ENCODE results near the gene HSPA2.
A peak's percentile ranks its signal among the peaks of the same experiment; 100 is the strongest.

HSPA2 gene

GRCh38 chr14:64502456-64502855, 38.1 kb upstream of the HSPA2 start:
- DNase-seq (ENCODE audit: low spot score) = no peak
- TF ChIP-seq, protein P1, sequence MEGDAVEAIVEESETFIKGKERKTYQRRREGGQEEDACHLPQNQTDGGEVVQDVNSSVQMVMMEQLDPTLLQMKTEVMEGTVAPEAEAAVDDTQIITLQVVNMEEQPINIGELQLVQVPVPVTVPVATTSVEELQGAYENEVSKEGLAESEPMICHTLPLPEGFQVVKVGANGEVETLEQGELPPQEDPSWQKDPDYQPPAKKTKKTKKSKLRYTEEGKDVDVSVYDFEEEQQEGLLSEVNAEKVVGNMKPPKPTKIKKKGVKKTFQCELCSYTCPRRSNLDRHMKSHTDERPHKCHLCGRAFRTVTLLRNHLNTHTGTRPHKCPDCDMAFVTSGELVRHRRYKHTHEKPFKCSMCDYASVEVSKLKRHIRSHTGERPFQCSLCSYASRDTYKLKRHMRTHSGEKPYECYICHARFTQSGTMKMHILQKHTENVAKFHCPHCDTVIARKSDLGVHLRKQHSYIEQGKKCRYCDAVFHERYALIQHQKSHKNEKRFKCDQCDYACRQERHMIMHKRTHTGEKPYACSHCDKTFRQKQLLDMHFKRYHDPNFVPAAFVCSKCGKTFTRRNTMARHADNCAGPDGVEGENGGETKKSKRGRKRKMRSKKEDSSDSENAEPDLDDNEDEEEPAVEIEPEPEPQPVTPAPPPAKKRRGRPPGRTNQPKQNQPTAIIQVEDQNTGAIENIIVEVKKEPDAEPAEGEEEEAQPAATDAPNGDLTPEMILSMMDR (IDR thresholded peaks at IDR 0.05; ENCODE audit: extremely low read depth, missing control alignments) = no peak

- no peak for DNase-seq (ENCODE audit: low spot score)
- TF ChIP-seq, protein P1 (IDR thresholded peaks at IDR 0.05; ENCODE audit: extremely low read depth, missing control alignments) = no peak
These were observed 37.6 kb upstream of the HSPA2 start for GRCh38 chr14:64502887-64503433.

DNA sequence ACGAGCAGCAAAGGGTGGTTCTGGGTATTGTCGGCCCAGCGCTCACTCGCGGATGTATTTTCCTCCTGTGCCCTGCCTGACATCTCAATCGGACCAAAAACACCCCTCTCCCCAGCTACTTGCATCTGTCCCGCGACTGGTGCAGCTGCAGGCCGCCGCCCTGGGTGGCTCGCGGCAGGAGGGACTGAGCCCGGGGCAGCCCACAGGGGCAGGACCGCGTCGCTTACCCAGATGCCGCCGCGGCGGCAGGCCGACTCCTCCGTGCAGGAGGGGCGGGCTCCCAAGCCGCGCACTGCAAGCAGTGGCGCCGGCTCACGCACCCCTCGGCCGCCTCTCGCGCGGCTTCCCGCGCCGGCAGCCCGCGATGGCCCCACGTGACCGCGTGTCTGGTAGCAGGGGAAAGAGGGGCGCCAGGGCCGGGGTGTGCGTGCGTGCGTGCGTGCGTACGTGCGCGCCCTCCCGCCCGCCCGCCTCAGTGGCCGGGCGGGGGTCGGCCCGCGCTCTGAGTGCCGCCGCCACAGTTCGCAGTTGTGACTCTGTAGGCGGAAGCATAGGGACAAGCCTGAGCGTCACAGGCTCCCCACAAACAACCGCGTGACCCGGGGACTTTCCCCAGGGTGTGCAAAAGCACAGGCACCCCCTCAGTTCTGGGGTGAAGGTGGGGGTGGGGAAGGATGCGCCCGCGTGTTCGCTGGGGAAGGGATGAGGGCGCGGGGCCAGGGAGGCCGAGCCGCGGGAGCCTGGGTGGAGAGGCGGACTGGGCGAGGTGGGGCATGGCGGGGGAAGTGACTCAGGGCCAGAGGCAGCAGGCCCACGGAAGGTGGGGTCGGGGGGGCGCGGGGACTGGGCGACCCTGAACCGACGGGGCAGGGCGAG, 36.9 kb upstream of the HSPA2 start, which contains the start of gene ZBTB25:
Gene ZBTB25 (minus strand): TSS at position 405 of the 876 bp plus-strand sequence. CDS start 13,305 bp downstream, outside the sequence.
- DNase-seq (ENCODE audit: low spot score) = peak; percentile 92
- TF ChIP-seq, protein P1 (IDR thresholded peaks at IDR 0.05; ENCODE audit: extremely low read depth, missing control alignments) = no peak

DNA sequence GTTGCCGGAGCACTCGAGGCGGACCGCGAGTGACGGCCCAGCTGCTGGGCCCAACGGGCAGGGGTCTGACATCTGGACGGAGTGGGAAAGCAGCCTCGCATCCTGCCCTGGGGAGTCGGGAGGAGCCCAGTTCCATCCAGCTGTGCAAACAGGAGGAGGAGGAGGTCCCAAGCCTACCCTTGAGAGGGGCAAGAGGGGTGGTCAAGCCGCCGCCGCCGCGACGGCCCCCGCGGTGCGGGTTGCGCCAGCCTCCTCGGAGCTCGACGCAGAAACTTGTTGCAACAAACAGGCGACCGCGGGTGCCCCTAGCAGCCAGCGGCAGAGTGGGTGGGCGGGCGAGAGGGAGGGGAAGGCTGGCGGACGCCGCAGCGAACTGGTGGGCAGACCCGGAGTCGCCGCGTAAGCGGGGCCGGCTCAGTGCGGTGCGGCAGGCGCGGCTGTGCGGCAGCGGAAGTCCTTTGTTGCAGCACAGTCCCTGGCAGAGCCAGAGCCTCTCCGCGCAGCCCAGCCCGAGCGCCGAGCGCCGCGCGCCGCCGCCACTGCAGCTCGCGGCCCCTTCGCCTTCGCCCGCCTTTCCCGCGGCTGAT, 36.1 kb upstream of the HSPA2 start, which contains the start of gene ZBTB1:
Gene ZBTB1 (plus strand): TSS at position 461 of the 587 bp plus-strand sequence. CDS start 16,735 bp downstream, outside the sequence.
- DNase-seq (ENCODE audit: low spot score) = peak; percentile 81
- TF ChIP-seq, protein P1 (IDR thresholded peaks at IDR 0.05; ENCODE audit: extremely low read depth, missing control alignments) = no peak

- TF ChIP-seq, protein P1 (IDR thresholded peaks at IDR 0.05; ENCODE audit: extremely low read depth, missing control alignments) = no peak
- peak; percentile 83 for DNase-seq (ENCODE audit: low spot score)
These were observed 35.4 kb upstream of the HSPA2 start for GRCh38 chr14:64504897-64505794.

GRCh38 chr14:64506721-64507120, 33.8 kb upstream of the HSPA2 start:
- TF ChIP-seq, protein P1 (IDR thresholded peaks at IDR 0.05; ENCODE audit: extremely low read depth, missing control alignments) = no peak

More at GRCh38 chr14:64506721-64507120, 33.8 kb upstream of the HSPA2 start:
- peak; percentile 30 for DNase-seq (ENCODE audit: low spot score)

All from GM20000 (cell line).